Cardiac septum (tissue), 1 donor: ENCODE data around the gene NBPF19. TPM values are rescaled to one million over a fixed set of nuclear protein-coding genes. Genes with fewer than 3 reads are reported as not detected.
"Not testable (repeated sequence)": the region's sequence is repeated elsewhere in the genome, so short reads cannot be mapped to it uniquely, and the experiment has no call there.

Source experiments
- DNase-seq: peaks from one replicate; pipeline ENCODE4 v3.0.0-alpha.2; 2020; ENCODE audit warnings: low spot score
- intact Hi-C: fragments of 100-400 bp; cut with DNase I; formaldehyde crosslinking; loops from one replicate; pipeline ENCODE4 v1.14.0; 2022
- long read RNA-seq: library from polyadenylated mRNA; unstranded; transcript quantifications from one replicate; pipeline ENCODE4 v2.0.0, GENCODE V29; 2021
- total RNA-seq: library from RNA; stranded (reverse); fragmentation: NEBNext Ultra II Directional; extraction: Animal tissue kit (Norgen Biotek cat#: 25700); gene quantifications from one replicate; pipeline ENCODE4 v1.2.1, GENCODE V29; 2021
- donor health status: DM: no; HTN: no; CAD: no.

The NBPF19 gene
- 5.9 TPM for total RNA-seq
- long read RNA-seq, partial matches to known transcripts = 6 of 14 reads
- long read RNA-seq, other reads (novel, unspliced or antisense) = 8 of 14 reads

- intact Hi-C loops, DNase-seq: not testable (repeated sequence)
Measured at GRCh38 chr1:149474745-149475144, at the start of gene NBPF19. TSS of gene NBPF19 (plus strand) at chr1:149475045. CDS start at chr1:149475933, 888 bp downstream.

- DNase-seq, intact Hi-C loops: not testable (repeated sequence)
Measured at GRCh38 chr1:149428317-149428716, 46.5 kb upstream of the NBPF19 start.

- DNase-seq, intact Hi-C loops: not testable (repeated sequence)
Measured at GRCh38 chr1:149445451-149445850, 29.4 kb upstream of the NBPF19 start.

DNA sequence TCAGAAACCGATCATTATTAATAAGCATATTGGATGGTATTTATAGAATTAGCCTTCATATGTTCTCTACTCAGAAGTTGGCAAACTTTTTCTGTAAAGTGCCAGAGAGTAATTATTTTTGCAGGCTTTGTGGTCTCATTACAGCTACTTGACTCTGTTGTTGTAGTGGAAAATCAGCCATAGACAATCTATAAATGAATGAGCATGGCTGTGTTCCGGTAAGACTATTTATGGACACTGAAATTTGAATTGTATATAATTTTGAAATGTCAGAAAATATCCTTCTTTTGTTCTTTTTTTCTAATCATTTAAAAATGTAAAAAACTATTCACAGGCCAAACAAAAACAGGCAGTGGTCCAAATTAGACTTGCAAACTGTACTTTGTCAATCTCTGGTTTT, 22.6 kb upstream of the NBPF19 start:
- DNase-seq, intact Hi-C loops: not testable (repeated sequence)

GRCh38 chr1:149452652-149453051, 22.2 kb upstream of the NBPF19 start:
- intact Hi-C loops, DNase-seq: not testable (repeated sequence)

GRCh38 chr1:149558350-149558825, 83.5 kb downstream of the NBPF19 start:
- intact Hi-C loops, DNase-seq: not testable (repeated sequence)

GRCh38 chr1:149561806-149562205, 87.0 kb downstream of the NBPF19 start:
- intact Hi-C loops, DNase-seq: not testable (repeated sequence)

DNA sequence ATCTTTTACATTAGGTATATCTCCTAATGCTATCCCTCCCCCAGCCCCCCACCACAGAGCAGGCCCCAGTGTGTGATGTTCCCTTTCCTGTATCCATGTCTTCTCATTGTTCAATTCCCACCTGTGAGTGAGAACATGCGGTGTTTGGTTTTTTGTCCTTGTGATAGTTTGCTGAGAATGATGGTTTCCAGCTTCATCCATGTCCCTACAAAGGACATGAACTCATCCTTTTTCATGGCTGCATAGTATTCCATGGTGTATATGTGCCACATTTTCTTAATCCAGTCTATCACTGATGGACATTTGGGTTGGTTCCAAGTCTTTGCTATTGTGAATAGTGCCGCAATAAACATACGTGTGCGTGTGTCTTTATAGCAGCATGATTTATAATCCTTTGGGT, 90.6 kb downstream of the NBPF19 start:
- intact Hi-C loops, DNase-seq: not testable (repeated sequence)

GRCh38 chr1:149572763-149573162, 97.9 kb downstream of the NBPF19 start:
- DNase-seq, intact Hi-C loops: not testable (repeated sequence)

GRCh38 chr1:149585592-149585991, 110.7 kb downstream of the NBPF19 start:
- peak; percentile 31 for DNase-seq
- intact Hi-C loops = not testable (repeated sequence)

Other genes with a start within 250 kb of the NBPF19 start
- gene PPIAL4C, start 108.8 kb downstream of the NBPF19 start, total RNA-seq = not detected